HCT116 (cell line): ENCODE measurements around the gene GNPTAB. TPM values are rescaled to one million over a fixed set of nuclear protein-coding genes. Genes with fewer than 3 reads are reported as not detected.

Experiments
- ATAC-seq: fragments of 200-7000 bp; cut with Tn5 transposase; 2 replicates; pipeline ENCODE4 v1.9.1; 2020; ENCODE audit warnings: mild to moderate bottlenecking, moderate library complexity
- BruUV-seq: library from RNA; stranded (reverse); fragments of 400-500 nt; replicated peaks from 2 replicates; lab custom pipeline; 2021; lab: Mats Ljungman, UMichigan
- CTCF ChIA-PET: fragments of 300-600 bp; sonication (Branson Sonifier 250); formaldehyde crosslinking; loops from one replicate; lab custom pipeline; 2021; ENCODE audit warnings: antibody characterized with exemption; lab: Charles Lee
- POLR2A ChIA-PET: fragments of 300-600, 350-600 bp; sonication (Branson Sonifier 250); formaldehyde crosslinking; loops from one replicate; lab custom pipeline; 2021; ENCODE audit warnings: antibody characterized with exemption; lab: Charles Lee
- RAD21 ChIA-PET, 2 experiments: fragments of 300-600 bp; sonication (Branson Sonifier 250); formaldehyde crosslinking; loops; one replicate each; lab custom pipeline; 2023; ENCODE audit warnings: low total read pairs in 2 of 2; ENCODE audit not compliant: uncharacterized antibody in 2 of 2, unreplicated experiment in 2 of 2, low non-redundant PET in 1 of 2; lab: Charles Lee
- DNase-seq: peaks from one replicate; pipeline ENCODE4 v3.0.0-alpha.2; 2010; ENCODE audit warnings: low read depth, low spot score
- H2AFZ ChIP-seq: fragments of 200-600 bp; shearing (Covaris generic), sonication (generic); 2 replicates; pipeline ENCODE4 v1.6.1; 2017; ENCODE audit warnings: low read depth, mixed run types, mixed read lengths, antibody characterized with exemption, low read length; ENCODE audit not compliant: poor library complexity, severe bottlenecking
- H3K27ac ChIP-seq: 2 replicates; pipeline ENCODE4 v1.5.1; 2012; ENCODE audit warnings: low read depth, low read length
- H3K27me3 ChIP-seq: fragments of 200-600 bp; sonication (generic); 2 replicates; pipeline ENCODE4 v1.6.1; 2016; ENCODE audit warnings: mixed run types, low read length, mixed read lengths; ENCODE audit not compliant: insufficient read depth
- H3K36me3 ChIP-seq, 2 experiments: fragments of 200-500 bp in 1 of 2; fragments of 200-600 bp in 1 of 2; sonication (Bioruptor generic) in 1 of 2; sonication (generic) in 1 of 2; 2 replicates each; pipeline versions ENCODE4 v1.5.1 to v1.6.1; 2014 to 2016; ENCODE audit warnings: low read length in 2 of 2, inconsistent platforms in 1 of 2, mixed read lengths in 1 of 2, mixed run types in 1 of 2; ENCODE audit not compliant: insufficient read depth in 2 of 2, control insufficient read depth in 1 of 2
- H3K4me1 ChIP-seq, 2 experiments: fragments of 200-600 bp in 1 of 2; sonication (generic) in 1 of 2; 2 replicates each; pipeline versions ENCODE4 v1.5.1 to v1.6.1; 2012 to 2017; ENCODE audit warnings: low read length in 2 of 2, inconsistent platforms in 1 of 2, mild to moderate bottlenecking in 1 of 2, mixed read lengths in 1 of 2, mixed run types in 1 of 2, moderate library complexity in 1 of 2; ENCODE audit not compliant: insufficient read depth in 2 of 2, control insufficient read depth in 1 of 2
- H3K4me2 ChIP-seq: fragments of 200-600 bp; sonication (generic); 2 replicates; pipeline ENCODE4 v1.6.1; 2017; ENCODE audit warnings: mixed run types, low read length, mixed read lengths
- H3K4me3 ChIP-seq, 2 experiments: fragments of 200-600 bp in 1 of 2; sonication (generic) in 1 of 2; replicated peaks in 1 of 2; 2 replicates each; pipeline ENCODE4 v1.5.1; 2011 to 2016; ENCODE audit warnings: low read length in 2 of 2, control low read depth in 1 of 2, low read depth in 1 of 2, mild to moderate bottlenecking in 1 of 2, mixed read lengths in 1 of 2, mixed run types in 1 of 2
- H3K79me2 ChIP-seq: fragments of 200-600 bp; sonication (generic); 2 replicates; pipeline ENCODE4 v1.6.1; 2017; ENCODE audit warnings: mild to moderate bottlenecking, mixed run types, low read length, moderate library complexity, mixed read lengths; ENCODE audit not compliant: insufficient read depth
- H3K9ac ChIP-seq: fragments of 200-600 bp; sonication (generic); 2 replicates; pipeline ENCODE4 v1.6.1; 2016; ENCODE audit warnings: low read length, mixed read lengths
- H3K9me2 ChIP-seq: fragments of 200-600 bp; sonication (generic), shearing (Covaris generic); 2 replicates; pipeline ENCODE4 v1.6.1; 2017; ENCODE audit warnings: mixed run types, mild to moderate bottlenecking, moderate library complexity; ENCODE audit not compliant: insufficient read depth
- H3K9me3 ChIP-seq, 2 experiments: fragments of 200-500 bp in 1 of 2; fragments of 200-600 bp in 1 of 2; sonication (Bioruptor generic) in 1 of 2; sonication (generic) in 1 of 2; 2 replicates each; pipeline ENCODE4 v1.6.1; 2014 to 2017; ENCODE audit warnings: low read length in 2 of 2, mixed read lengths in 2 of 2, inconsistent platforms in 1 of 2, low read depth in 1 of 2, mild to moderate bottlenecking in 1 of 2, mixed run types in 1 of 2, moderate library complexity in 1 of 2; ENCODE audit not compliant: control insufficient read depth in 1 of 2, insufficient read depth in 1 of 2
- H4K20me1 ChIP-seq: fragments of 200-600 bp; sonication (generic), shearing (Covaris generic); 2 replicates; pipeline ENCODE4 v1.6.1; 2017; ENCODE audit warnings: mixed run types, mild to moderate bottlenecking, moderate library complexity; ENCODE audit not compliant: insufficient read depth
- ATF3 ChIP-seq: IDR thresholded peaks from 2 replicates; pipeline ENCODE4 v1.6.1; 2012
- CBX3 ChIP-seq: IDR thresholded peaks from 2 replicates; pipeline ENCODE4 v1.6.1; 2012; ENCODE audit warnings: low read depth
- CTCF ChIP-seq, 3 experiments: fragments of 200-600 bp in 1 of 3; sonication (generic) in 1 of 3; IDR thresholded peaks in 2 of 3; conservative IDR thresholded peaks in 1 of 3; 2 replicates each; pipeline ENCODE4 v1.5.1; 2012 to 2017; ENCODE audit warnings: low read depth in 2 of 3, low read length in 2 of 3, antibody characterized with exemption in 1 of 3, borderline replicate concordance in 1 of 3, control low read depth in 1 of 3, mild to moderate bottlenecking in 1 of 3, mixed read lengths in 1 of 3, mixed run types in 1 of 3, moderate library complexity in 1 of 3; ENCODE audit not compliant: insufficient read depth in 1 of 3
- EGR1 ChIP-seq: IDR thresholded peaks from 2 replicates; pipeline ENCODE4 v1.6.1; 2012; ENCODE audit warnings: low read depth
- ELF1 ChIP-seq: IDR thresholded peaks from 2 replicates; pipeline ENCODE4 v1.6.1; 2012; ENCODE audit warnings: low read depth, borderline replicate concordance
- EZH2 ChIP-seq: fragments of 200-600 bp; sonication (generic); IDR thresholded peaks from 2 replicates; pipeline ENCODE4 v1.6.1; 2017; ENCODE audit warnings: antibody characterized with exemption, mixed run types
- EZH2phosphoT487 ChIP-seq: fragments of 200-600 bp; IDR thresholded peaks from 2 replicates; pipeline ENCODE4 v1.6.1; 2018; ENCODE audit warnings: antibody characterized with exemption, borderline replicate concordance
- FOSL1 ChIP-seq: IDR thresholded peaks from 2 replicates; pipeline ENCODE4 v1.6.1; 2012; ENCODE audit warnings: low read depth
- JUND ChIP-seq: IDR thresholded peaks from 2 replicates; pipeline ENCODE4 v1.6.1; 2012
- MAX ChIP-seq: IDR thresholded peaks from 2 replicates; pipeline ENCODE4 v1.6.1; 2012
- POLR2A ChIP-seq: IDR thresholded peaks from 2 replicates; pipeline ENCODE4 v1.7.0; 2011; ENCODE audit warnings: borderline replicate concordance; ENCODE audit not compliant: insufficient read depth, insufficient read length; ENCODE audit errors: extremely low read depth
- REST ChIP-seq: IDR thresholded peaks from 2 replicates; pipeline ENCODE4 v1.6.1; 2012; ENCODE audit warnings: low read depth
- SP1 ChIP-seq: IDR thresholded peaks from 2 replicates; pipeline ENCODE4 v1.6.1; 2012; ENCODE audit warnings: low read depth
- SRF ChIP-seq: IDR thresholded peaks from 2 replicates; pipeline ENCODE4 v1.6.1; 2012; ENCODE audit warnings: low read depth
- TCF7L2 ChIP-seq: IDR thresholded peaks from 2 replicates; pipeline ENCODE4 v1.7.0; 2011; ENCODE audit warnings: borderline replicate concordance, inconsistent platforms; ENCODE audit not compliant: insufficient read depth, insufficient read length; ENCODE audit errors: extremely low read depth
- ZBTB33 ChIP-seq: IDR thresholded peaks from 2 replicates; pipeline ENCODE4 v1.6.1; 2011; ENCODE audit warnings: mild to moderate bottlenecking, low read length, moderate library complexity; ENCODE audit not compliant: insufficient replicate concordance; ENCODE audit errors: extremely low read depth
- ZNF274 ChIP-seq: fragments of 200-500 bp; sonication (Bioruptor generic); IDR thresholded peaks from 2 replicates; pipeline ENCODE4 v1.6.1; 2014; ENCODE audit warnings: mild to moderate bottlenecking, low read depth, low read length, inconsistent platforms
- intact Hi-C: fragments of 100-400 bp; cut with micrococcal nuclease; formaldehyde crosslinking; loops from 2 replicates; pipeline ENCODE4 v1.10.0; 2022
- total RNA-seq: library from RNA; stranded (reverse); gene quantifications from one replicate; pipeline ENCODE4 v1.2.1, GENCODE V29; 2021; ENCODE audit not compliant: unreplicated experiment

GNPTAB gene
- total RNA-seq, 1 experiment from 2014 or later, result 41.4 TPM

GRCh38 chr12:101789171-101789570 lies 41.6 kb downstream of the GNPTAB start:
- Histone ChIP-seq H3K79me2 (no peaks in the 10 kb centered on the region), H3K36me3 (no peaks in the 10 kb centered on the region), H3K27ac (no peak overlapping the region), H2AFZ (no peak overlapping the region), H3K9me3 (no peaks in the 10 kb centered on the region), H3K4me1 (no peaks in the 10 kb centered on the region), H3K4me3 (no peak overlapping the region), H3K9me2 (no peaks in the 10 kb centered on the region), H3K9ac (no peak overlapping the region), H3K27me3 (no peaks in the 10 kb centered on the region), H4K20me1 (no peaks in the 10 kb centered on the region), H3K4me2 (no peak overlapping the region)
- TF ChIP-seq REST (no peak), SP1 (no peak), ATF3 (no peak), EZH2phosphoT487 (no peak), CTCF (IDR thresholded peaks at IDR 0.05 in 2 of 3, conservative IDR thresholded peaks at IDR 0.05 in 1 of 3; ENCODE audit: borderline replicate concordance in 1 of 3, insufficient read depth in 1 of 3, low read depth in 2 of 3, low read length in 2 of 3) (no peak), EZH2 (no peak), POLR2A (no peak), ZBTB33 (no peak), MAX (no peak), ZNF274 (no peak), SRF (no peak), JUND (no peak), EGR1 (no peak), FOSL1 (no peak), ELF1 (no peak), TCF7L2 (no peak), CBX3 (no peak)
- ATAC-seq, result no peak
- ChIA-PET RAD21 (no interaction called here), POLR2A (no interaction called here), CTCF (no interaction called here)
- DNase-seq, result no peak
- BruUV-seq, result no TSS peak
- intact Hi-C loops, result no loop called here
